Hepatocyte (in vitro differentiated cells): ENCODE measurements around the gene NEFH. TPM values are rescaled to one million over a fixed set of nuclear protein-coding genes. Genes with fewer than 3 reads are reported as not detected.

ENCODE experiments used
- DNase-seq: peaks from one replicate; pipeline ENCODE4 v3.0.0-alpha.2; 2016; ENCODE audit warnings: low spot score
- H2AFZ ChIP-seq: fragments of 200-600 bp; sonication (generic); 2 replicates; pipeline ENCODE4 v1.6.0; 2016; ENCODE audit warnings: antibody characterized with exemption, mild to moderate bottlenecking
- H3K27ac ChIP-seq: fragments of 200-600 bp; sonication (generic); 2 replicates; pipeline ENCODE4 v1.5.1; 2016; ENCODE audit warnings: mild to moderate bottlenecking
- H3K27me3 ChIP-seq: fragments of 200-600 bp; sonication (generic); 2 replicates; pipeline ENCODE4 v1.6.1; 2016
- H3K36me3 ChIP-seq: fragments of 200-600 bp; sonication (generic); replicated peaks from 2 replicates; pipeline ENCODE4 v1.5.1; 2016; ENCODE audit warnings: low read depth; ENCODE audit not compliant: insufficient read depth
- H3K4me1 ChIP-seq: fragments of 200-600 bp; sonication (generic); 2 replicates; pipeline ENCODE4 v1.5.1; 2016; ENCODE audit warnings: mild to moderate bottlenecking, moderate library complexity; ENCODE audit not compliant: insufficient read depth
- H3K4me2 ChIP-seq: fragments of 200-600 bp; sonication (generic); 2 replicates; pipeline ENCODE4 v1.6.0; 2016
- H3K4me3 ChIP-seq: fragments of 200-600 bp; sonication (generic); 2 replicates; pipeline ENCODE4 v1.5.1; 2016; ENCODE audit warnings: mild to moderate bottlenecking
- H3K79me2 ChIP-seq: fragments of 200-600 bp; sonication (generic); 2 replicates; pipeline ENCODE4 v1.6.0; 2017; ENCODE audit warnings: mild to moderate bottlenecking
- H3K9me2 ChIP-seq: fragments of 200-600 bp; sonication (generic); replicated peaks from 2 replicates; pipeline ENCODE4 v1.6.0; 2017; ENCODE audit warnings: mild to moderate bottlenecking; ENCODE audit not compliant: insufficient read depth
- H3K9me3 ChIP-seq: fragments of 200-600 bp; sonication (generic); 2 replicates; pipeline ENCODE4 v1.5.1; 2016; ENCODE audit warnings: low read depth, mild to moderate bottlenecking
- H4K20me1 ChIP-seq: fragments of 200-600 bp; sonication (generic); 2 replicates; pipeline ENCODE4 v1.6.0; 2016; ENCODE audit warnings: mild to moderate bottlenecking; ENCODE audit not compliant: insufficient read depth, poor library complexity, severe bottlenecking
- EZH2 ChIP-seq: fragments of 200-600 bp; sonication (generic); IDR thresholded peaks from 2 replicates; pipeline ENCODE4 v1.6.1; 2016; ENCODE audit warnings: antibody characterized with exemption, mild to moderate bottlenecking, borderline replicate concordance
- EZH2phosphoT487 ChIP-seq: fragments of 200-600 bp; sonication (generic); IDR thresholded peaks from one replicate; pipeline ENCODE4 v1.6.1; 2018; ENCODE audit warnings: antibody characterized with exemption, mild to moderate bottlenecking, low read depth, moderate library complexity; ENCODE audit not compliant: unreplicated experiment, severe bottlenecking
- WGBS: methylation state at CpG from one replicate; pipeline ENCODE4 v1.1.6; 2016; ENCODE audit warnings: low lambda C conversion rate; ENCODE audit errors: missing lambda C conversion rate; 5-methylcytosine and 5-hydroxymethylcytosine counted together
- polyA plus RNA-seq: library from polyadenylated mRNA; unstranded; fragments of >200 nt; fragmentation: Nextera tagmentation; extraction: Ambion mirVana; gene quantifications from 2 replicates; pipeline ENCODE4 v1.2.1, GENCODE V29; 2016
- total RNA-seq: library from RNA; depleted of rRNA; stranded (reverse); fragments of >200 nt; gene quantifications from 2 replicates; pipeline ENCODE4 v1.2.3, GENCODE V29; 2014
- TF ChIP-seq, protein P1 (sequence below): fragments of 200-600 bp; sonication (generic); IDR thresholded peaks from 2 replicates; pipeline ENCODE4 v1.5.1; 2016; ENCODE audit warnings: antibody characterized with exemption, mild to moderate bottlenecking; ENCODE audit not compliant: poor library complexity

The NEFH gene
- total and polyA plus RNA-seq, 2 experiments from 2014 or later = 0.03 to 0.98 TPM

DNA sequence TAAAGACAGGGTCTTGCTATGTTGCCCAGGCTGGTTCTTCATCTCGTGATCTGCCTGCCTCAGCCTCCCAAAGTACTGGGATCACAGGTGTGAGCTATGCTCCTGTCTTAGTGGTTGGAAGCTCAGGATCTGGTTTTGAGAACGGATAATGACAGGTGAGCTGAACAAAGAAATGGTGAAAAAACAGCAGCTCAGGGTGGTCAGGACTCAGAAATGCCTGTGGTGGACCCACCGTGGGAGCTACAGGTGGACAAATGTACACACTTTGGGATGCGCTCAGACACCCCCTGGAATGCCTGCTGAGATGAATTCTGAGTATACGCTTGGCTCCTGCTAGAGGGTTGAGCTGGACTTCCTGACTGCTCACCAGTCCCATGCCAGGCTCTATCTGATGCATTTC lies 32.1 kb upstream of the NEFH start:
- no peaks in the 10 kb centered on the region for H3K4me1 ChIP-seq
- WGBS = 85% methylated on average over 5 of the region's 5 CpGs

DNA sequence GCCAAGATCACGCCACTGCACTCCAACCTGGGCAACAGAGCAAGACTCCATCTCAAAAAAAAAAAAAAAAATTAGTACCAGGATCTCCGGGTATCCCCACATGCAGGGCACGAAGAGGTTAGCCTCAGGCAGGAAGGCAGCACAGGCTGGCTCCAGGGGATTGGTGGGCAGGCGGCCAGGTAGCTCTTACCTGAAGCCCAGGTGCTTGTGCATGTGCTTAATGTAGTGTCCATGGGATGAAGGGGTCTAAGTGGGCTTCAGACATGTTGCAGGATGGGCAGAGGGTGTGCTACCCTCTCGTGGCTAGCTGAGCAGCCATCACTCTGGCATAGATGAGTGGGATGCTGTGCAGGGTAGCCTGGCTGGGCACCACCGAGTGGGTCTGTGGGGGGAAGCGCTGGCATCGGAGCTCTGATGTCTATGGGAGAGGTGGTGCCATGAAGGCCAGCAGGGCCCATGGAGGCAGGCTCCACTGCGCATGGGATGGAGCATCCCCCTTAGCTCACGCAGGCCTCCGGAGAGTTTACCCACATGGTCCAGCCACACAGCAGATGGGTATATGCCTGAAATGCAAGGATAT lies 30.6 kb upstream of the NEFH start:
- Histone ChIP-seq H4K20me1 (no peaks in the 10 kb centered on the region), H3K27ac (no peak overlapping the region), H3K4me3 (no peak overlapping the region), H2AFZ (no peak overlapping the region), H3K27me3 (no peaks in the 10 kb centered on the region), H3K9me3 (no peaks in the 10 kb centered on the region), H3K4me1 (no peaks in the 10 kb centered on the region), H3K79me2 (no peaks in the 10 kb centered on the region), H3K36me3 (no peaks in the 10 kb centered on the region), H3K4me2 (no peak overlapping the region), H3K9me2 (no peaks in the 10 kb centered on the region)
- TF ChIP-seq, protein P1, sequence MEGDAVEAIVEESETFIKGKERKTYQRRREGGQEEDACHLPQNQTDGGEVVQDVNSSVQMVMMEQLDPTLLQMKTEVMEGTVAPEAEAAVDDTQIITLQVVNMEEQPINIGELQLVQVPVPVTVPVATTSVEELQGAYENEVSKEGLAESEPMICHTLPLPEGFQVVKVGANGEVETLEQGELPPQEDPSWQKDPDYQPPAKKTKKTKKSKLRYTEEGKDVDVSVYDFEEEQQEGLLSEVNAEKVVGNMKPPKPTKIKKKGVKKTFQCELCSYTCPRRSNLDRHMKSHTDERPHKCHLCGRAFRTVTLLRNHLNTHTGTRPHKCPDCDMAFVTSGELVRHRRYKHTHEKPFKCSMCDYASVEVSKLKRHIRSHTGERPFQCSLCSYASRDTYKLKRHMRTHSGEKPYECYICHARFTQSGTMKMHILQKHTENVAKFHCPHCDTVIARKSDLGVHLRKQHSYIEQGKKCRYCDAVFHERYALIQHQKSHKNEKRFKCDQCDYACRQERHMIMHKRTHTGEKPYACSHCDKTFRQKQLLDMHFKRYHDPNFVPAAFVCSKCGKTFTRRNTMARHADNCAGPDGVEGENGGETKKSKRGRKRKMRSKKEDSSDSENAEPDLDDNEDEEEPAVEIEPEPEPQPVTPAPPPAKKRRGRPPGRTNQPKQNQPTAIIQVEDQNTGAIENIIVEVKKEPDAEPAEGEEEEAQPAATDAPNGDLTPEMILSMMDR = no peak
- TF ChIP-seq EZH2 (no peak), EZH2phosphoT487 (no peak)
- DNase-seq = no peak
- 92% methylated on average over 11 of the region's 11 CpGs for WGBS

More for the DNA sequence above, 32.1 kb upstream of the NEFH start:
- Histone ChIP-seq H2AFZ (no peak overlapping the region), H3K9me3 (no peaks in the 10 kb centered on the region), H3K4me3 (no peak overlapping the region), H3K79me2 (no peaks in the 10 kb centered on the region), H3K27ac (no peak overlapping the region), H3K36me3 (no peaks in the 10 kb centered on the region), H3K4me2 (no peak overlapping the region), H4K20me1 (no peaks in the 10 kb centered on the region), H3K27me3 (no peaks in the 10 kb centered on the region), H3K9me2 (no peaks in the 10 kb centered on the region)
- DNase-seq = no peak
- TF ChIP-seq EZH2phosphoT487 (no peak), EZH2 (no peak)
- TF ChIP-seq, protein P1 = no peak

- Histone ChIP-seq H3K9me2 (no peaks in the 10 kb centered on the region), H3K27me3 (no peaks in the 10 kb centered on the region), H3K4me3 (no peak overlapping the region), H3K9me3 (no peaks in the 10 kb centered on the region), H3K27ac (no peak overlapping the region), H3K4me2 (no peak overlapping the region), H3K36me3 (no peaks in the 10 kb centered on the region), H4K20me1 (no peaks in the 10 kb centered on the region), H3K79me2 (no peaks in the 10 kb centered on the region), H3K4me1 (no peaks in the 10 kb centered on the region), H2AFZ (no peak overlapping the region)
- WGBS = 83% methylated on average over 8 of the region's 8 CpGs
- DNase-seq = no peak
- TF ChIP-seq, protein P1 = no peak
- TF ChIP-seq EZH2phosphoT487 (no peak), EZH2 (no peak)
These were observed 29.8 kb upstream of the NEFH start for GRCh38 chr22:29450222-29450621.
